Measurements from ENCODE around the gene CYB561A3. TPM values are rescaled to one million over a fixed set of nuclear protein-coding genes. Genes with fewer than 3 reads are reported as not detected.

CYB561A3 gene
- total RNA-seq, 1 experiment from 2014 or later, result 80.3 TPM

- H3K36me3 ChIP-seq (ENCODE audit: control insufficient read depth, insufficient read depth, low read length), result peaks cover 47% of the 10 kb centered on the region
- peaks cover 3% of the 10 kb centered on the region; the same call in 1 of the 2 replicates for H3K4me1 ChIP-seq (ENCODE audit: control insufficient read depth, insufficient read depth, low read length)
- ATAC-seq (no peak), DNase-seq (ENCODE audit: low read depth, low spot score) (no peak)
- H3K9me3 ChIP-seq (ENCODE audit: control insufficient read depth, insufficient read depth, low read depth, low read length), result no peaks in the 10 kb centered on the region
- POLR2A ChIA-PET, result no interaction called here
- CTCF ChIA-PET, result no interaction called here
- in situ Hi-C loops (cut with HindIII; ENCODE audit: low pct_unique_long_range_greater_than_20kb, low sequenced_read_pairs), result no loop called here
- BruUV-seq (replicated peaks), result no TSS peak
- no peaks in the 10 kb centered on the region for H3K27me3 ChIP-seq (ENCODE audit: control insufficient read depth, insufficient read depth, low read length)
- intact Hi-C loops (cut with micrococcal nuclease; ENCODE audit: unreplicated experiment), result no loop called here
- H3K4me3 ChIP-seq (ENCODE audit: low read depth in 2 of 2, low read length in 2 of 2), result no peak overlapping the region
- no peak overlapping the region for H3K27ac ChIP-seq (ENCODE audit: low read length)
- TF ChIP-seq REST (IDR thresholded peaks at IDR 0.05; ENCODE audit: insufficient read depth in 1 of 2, low read depth in 2 of 2, low read length in 1 of 2) (no peak), POLR2AphosphoS5 (IDR thresholded peaks at IDR 0.05; ENCODE audit: low read depth, low read length) (no peak), TCF7L2 (IDR thresholded peaks at IDR 0.05; ENCODE audit: low read depth, low read length) (no peak), CTCF (IDR thresholded peaks at IDR 0.05) (no peak), SIN3A (IDR thresholded peaks at IDR 0.05; ENCODE audit: borderline replicate concordance, insufficient read depth, low read depth, low read length) (no peak)
These were observed 35.9 kb downstream of the CYB561A3 start for GRCh38 chr11:61325649-61326414.

DNA sequence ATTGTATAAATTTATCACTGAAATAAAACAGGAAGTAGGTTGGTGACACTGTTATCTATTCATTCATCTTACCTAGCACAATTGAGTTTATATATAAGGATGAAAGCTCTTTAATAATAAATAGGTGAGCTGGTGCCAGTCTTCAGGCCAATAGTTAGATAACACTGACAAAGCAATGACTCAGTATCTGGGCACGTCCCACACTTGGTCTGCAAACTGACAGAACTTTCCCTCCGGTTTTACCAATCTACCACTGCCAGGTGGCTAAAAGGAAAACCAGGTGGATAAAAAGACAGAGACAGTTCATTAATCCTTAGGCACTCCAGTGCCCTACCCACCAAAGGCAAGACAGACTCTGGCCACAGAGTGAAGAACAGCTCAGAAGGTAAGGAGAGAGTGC is 46.4 kb downstream of the CYB561A3 start:
- no peak for ATAC-seq
- in situ Hi-C loops (cut with HindIII; ENCODE audit: low pct_unique_long_range_greater_than_20kb, low sequenced_read_pairs), result no loop called here
- CTCF ChIA-PET, result interaction anchor here (0.7 kb wide), 1 partner anchor 47 kb away, joined by 13 read pairs; no protein-coding TSS in a partner anchor

More for the DNA sequence above, 46.4 kb downstream of the CYB561A3 start:
- H3K4me1 ChIP-seq (ENCODE audit: control insufficient read depth, insufficient read depth, low read length), result no peaks in the 10 kb centered on the region
- TF ChIP-seq POLR2AphosphoS5 (IDR thresholded peaks at IDR 0.05; ENCODE audit: low read depth, low read length), result no peak
- no peak for TF ChIP-seq CTCF (IDR thresholded peaks at IDR 0.05)
- no peak for TF ChIP-seq SIN3A (IDR thresholded peaks at IDR 0.05; ENCODE audit: borderline replicate concordance, insufficient read depth, low read depth, low read length)
- TF ChIP-seq REST (IDR thresholded peaks at IDR 0.05; ENCODE audit: insufficient read depth in 1 of 2, low read depth in 2 of 2, low read length in 1 of 2), result no peak
- no peak for TF ChIP-seq TCF7L2 (IDR thresholded peaks at IDR 0.05; ENCODE audit: low read depth, low read length)
- no peaks in the 10 kb centered on the region for H3K27me3 ChIP-seq (ENCODE audit: control insufficient read depth, insufficient read depth, low read length)
- H3K27ac ChIP-seq (ENCODE audit: low read length), result no peak overlapping the region
- H3K4me3 ChIP-seq (ENCODE audit: low read depth in 2 of 2, low read length in 2 of 2), result no peak overlapping the region
- DNase-seq (ENCODE audit: low read depth, low spot score), result no peak
- BruUV-seq (replicated peaks), result no TSS peak
- H3K36me3 ChIP-seq (ENCODE audit: control insufficient read depth, insufficient read depth, low read length), result peaks cover 47% of the 10 kb centered on the region
- no peaks in the 10 kb centered on the region for H3K9me3 ChIP-seq (ENCODE audit: control insufficient read depth, insufficient read depth, low read depth, low read length)
- POLR2A ChIA-PET, result interaction anchor here (0.7 kb wide), 1 partner anchor 12 kb away, joined by 17 read pairs; no protein-coding TSS in a partner anchor
- intact Hi-C loops (cut with micrococcal nuclease; ENCODE audit: unreplicated experiment), result no loop called here
